ENCODE data around the gene SLC24A3. TPM values are rescaled to one million over a fixed set of nuclear protein-coding genes. Genes with fewer than 3 reads are reported as not detected.
A peak's percentile ranks its signal among the peaks of the same experiment; 100 is the strongest.

SLC24A3 gene
- total RNA-seq, 1 donor from 2014 or later, result 0.79 TPM

- DNase-seq (ENCODE audit: low read depth) (no peak), FAIRE-seq (no peak)
- no peaks in the 10 kb centered on the region for H3K4me1 Mint-ChIP-seq (ENCODE audit: low read depth, unreplicated experiment)
- H3K27me3 Mint-ChIP-seq (ENCODE audit: low read depth, unreplicated experiment), result peaks cover 22% of the 10 kb centered on the region
- H3K4me1 ChIP-seq (ENCODE audit: insufficient read depth, low read length), result no peaks in the 10 kb centered on the region
- no peaks in the 10 kb centered on the region for H3K36me3 Mint-ChIP-seq (ENCODE audit: low read depth, unreplicated experiment)
- no peak overlapping the region for H2AFZ ChIP-seq (ENCODE audit: low read depth, low read length)
- H3K27ac ChIP-seq (ENCODE audit: low read depth, low read length), result no peak overlapping the region
- no peaks in the 10 kb centered on the region for H3K36me3 ChIP-seq (ENCODE audit: insufficient read depth, low read length)
- H3K27me3 ChIP-seq (ENCODE audit: insufficient read depth, low read length), result no peaks in the 10 kb centered on the region
- H3K27ac Mint-ChIP-seq (ENCODE audit: unreplicated experiment), result no peak overlapping the region
- H3K4me3 Mint-ChIP-seq (ENCODE audit: unreplicated experiment), result no peak overlapping the region
- no peaks in the 10 kb centered on the region for H3K9me3 ChIP-seq (ENCODE audit: insufficient read depth, low read depth, low read length)
- H3K4me3 ChIP-seq (ENCODE audit: insufficient read depth, low read depth, low read length), result no peak overlapping the region
- TF ChIP-seq EZH2 (IDR thresholded peaks at IDR 0.05; ENCODE audit: insufficient read depth, low read length) (no peak), CTCF (IDR thresholded peaks at IDR 0.05; ENCODE audit: insufficient read depth, low read depth, low read length) (no peak)
- H3K79me2 ChIP-seq (ENCODE audit: insufficient read depth, low read length), result no peaks in the 10 kb centered on the region
- H3K9ac ChIP-seq (ENCODE audit: low read length), result no peak overlapping the region
- no peak overlapping the region for H3K4me2 ChIP-seq (ENCODE audit: low read length)
- H3K9me3 Mint-ChIP-seq (ENCODE audit: unreplicated experiment), result peaks cover 3% of the 10 kb centered on the region
- H4K20me1 ChIP-seq (ENCODE audit: insufficient read depth, low read length), result no peaks in the 10 kb centered on the region
Observed at GRCh38 chr20:19605786-19606485, 393.5 kb downstream of the SLC24A3 start.

GRCh38 chr20:19609642-19610223, 397.3 kb downstream of the SLC24A3 start:
- FAIRE-seq, result no peak
- no peaks in the 10 kb centered on the region for H3K9me3 ChIP-seq (ENCODE audit: insufficient read depth, low read depth, low read length)
- H3K9ac ChIP-seq (ENCODE audit: low read length), result no peak overlapping the region
- H3K9me3 Mint-ChIP-seq (ENCODE audit: unreplicated experiment), result peaks cover 3% of the 10 kb centered on the region
- H3K4me3 ChIP-seq (ENCODE audit: insufficient read depth, low read depth, low read length), result no peak overlapping the region
- H3K36me3 ChIP-seq (ENCODE audit: insufficient read depth, low read length), result no peaks in the 10 kb centered on the region
- H3K27me3 Mint-ChIP-seq (ENCODE audit: low read depth, unreplicated experiment), result peaks cover 38% of the 10 kb centered on the region
- H3K4me2 ChIP-seq (ENCODE audit: low read length), result no peak overlapping the region
- H3K4me1 Mint-ChIP-seq (ENCODE audit: low read depth, unreplicated experiment), result no peaks in the 10 kb centered on the region
- no peak overlapping the region for H3K27ac ChIP-seq (ENCODE audit: low read depth, low read length)
- H3K4me3 Mint-ChIP-seq (ENCODE audit: unreplicated experiment), result no peak overlapping the region
- H3K4me1 ChIP-seq (ENCODE audit: insufficient read depth, low read length), result no peaks in the 10 kb centered on the region
- H3K79me2 ChIP-seq (ENCODE audit: insufficient read depth, low read length), result no peaks in the 10 kb centered on the region
- no peaks in the 10 kb centered on the region for H3K36me3 Mint-ChIP-seq (ENCODE audit: low read depth, unreplicated experiment)
- no peak overlapping the region for H2AFZ ChIP-seq (ENCODE audit: low read depth, low read length)
- H3K27me3 ChIP-seq (ENCODE audit: insufficient read depth, low read length), result no peaks in the 10 kb centered on the region
- no peak overlapping the region for H3K27ac Mint-ChIP-seq (ENCODE audit: unreplicated experiment)
- DNase-seq (ENCODE audit: low read depth), result peak; percentile 56
- TF ChIP-seq EZH2 (IDR thresholded peaks at IDR 0.05; ENCODE audit: insufficient read depth, low read length) (no peak), CTCF (IDR thresholded peaks at IDR 0.05; ENCODE audit: insufficient read depth, low read depth, low read length) (no peak)
- no peaks in the 10 kb centered on the region for H4K20me1 ChIP-seq (ENCODE audit: insufficient read depth, low read length)

GRCh38 chr20:19615629-19616028, 403.2 kb downstream of the SLC24A3 start:
- Histone ChIP-seq H2AFZ (ENCODE audit: low read depth, low read length) (no peak overlapping the region), H3K9me3 (ENCODE audit: insufficient read depth, low read depth, low read length) (peaks cover 2% of the 10 kb centered on the region), H4K20me1 (ENCODE audit: insufficient read depth, low read length) (no peaks in the 10 kb centered on the region), H3K79me2 (ENCODE audit: insufficient read depth, low read length) (no peaks in the 10 kb centered on the region), H3K27me3 (ENCODE audit: insufficient read depth, low read length) (no peaks in the 10 kb centered on the region), H3K9ac (ENCODE audit: low read length) (no peak overlapping the region), H3K27ac (ENCODE audit: low read depth, low read length) (no peak overlapping the region), H3K4me3 (ENCODE audit: insufficient read depth, low read depth, low read length) (no peak overlapping the region), H3K4me2 (ENCODE audit: low read length) (no peak overlapping the region), H3K4me1 (ENCODE audit: insufficient read depth, low read length) (no peaks in the 10 kb centered on the region), H3K36me3 (ENCODE audit: insufficient read depth, low read length) (no peaks in the 10 kb centered on the region)
- Mint-ChIP-seq H3K9me3 (ENCODE audit: unreplicated experiment) (no peaks in the 10 kb centered on the region), H3K36me3 (ENCODE audit: low read depth, unreplicated experiment) (no peaks in the 10 kb centered on the region), H3K27ac (ENCODE audit: unreplicated experiment) (no peak overlapping the region), H3K4me1 (ENCODE audit: low read depth, unreplicated experiment) (peaks cover 2% of the 10 kb centered on the region), H3K27me3 (ENCODE audit: low read depth, unreplicated experiment) (peaks cover 33% of the 10 kb centered on the region), H3K4me3 (ENCODE audit: unreplicated experiment) (no peak overlapping the region)
- DNase-seq (ENCODE audit: low read depth) (no peak), FAIRE-seq (no peak)
- TF ChIP-seq CTCF (IDR thresholded peaks at IDR 0.05; ENCODE audit: insufficient read depth, low read depth, low read length) (no peak), EZH2 (IDR thresholded peaks at IDR 0.05; ENCODE audit: insufficient read depth, low read length) (no peak)

Measured in astrocyte (in vitro differentiated cells and primary cell).